ENCODE results near the gene HS6ST1.

GRCh38 chr2:128325611-128326181, 7.0 kb upstream of the HS6ST1 start:
- TF ChIP-seq CTCF (IDR thresholded peaks at IDR 0.05; ENCODE audit: borderline replicate concordance, extremely low read depth, low read length, poor library complexity, severe bottlenecking) (no peak), EZH2 (IDR thresholded peaks at IDR 0.05; ENCODE audit: borderline replicate concordance, low read depth, low read length, severe bottlenecking) (no peak)
